Stomach (tissue), 9 donors: ENCODE results near the gene SLC4A2. TPM values are rescaled to one million over a fixed set of nuclear protein-coding genes. Genes with fewer than 3 reads are reported as not detected.

ENCODE experiments used
- DNase-seq, 2 donors: peaks; one replicate each; pipeline versions ENCODE4 v3.0.0 to v3.0.0-alpha.2; 2013 to 2019
- H3K27ac ChIP-seq, 5 donors: fragments of 200-600 bp in 4 of 5; sonication (generic) in 4 of 5; one replicate each; pipeline ENCODE4 v1.5.1; 2013 to 2019; ENCODE audit warnings: mild to moderate bottlenecking in 1 of 5, moderate library complexity in 1 of 5
- H3K27me3 ChIP-seq, 3 donors: fragments of 200-600 bp; sonication (generic); one replicate each; pipeline ENCODE4 v1.5.1; 2017 to 2019; ENCODE audit warnings: mixed run types in 1 of 3
- H3K36me3 ChIP-seq, 4 donors: fragments of 200-600 bp; sonication (generic); 1 replicate in 3 of 4; 2 replicates in 1 of 4; pipeline ENCODE4 v1.5.1; 2016 to 2019
- H3K4me1 ChIP-seq, 4 donors: fragments of 200-600 bp; sonication (generic); one replicate each; pipeline ENCODE4 v1.5.1; 2016 to 2019
- H3K4me3 ChIP-seq, 4 donors: fragments of 200-600 bp; sonication (generic) in 3 of 4; one replicate each; pipeline ENCODE4 v1.5.1; 2016 to 2019; ENCODE audit warnings: mild to moderate bottlenecking in 1 of 4
- H3K9me3 ChIP-seq, 4 donors: fragments of 200-600 bp; sonication (generic); one replicate each; pipeline ENCODE4 v1.5.1; 2016 to 2019
- CTCF ChIP-seq, 7 experiments: fragments of 450-650 bp in 4 of 7; fragments of 200-600 bp in 3 of 7; sonication (generic) in 3 of 7; IDR thresholded peaks; one replicate each; pipeline ENCODE4 v1.5.1; 2016 to 2019; ENCODE audit warnings: antibody characterized with exemption in 7 of 7, control low read depth in 2 of 7, mild to moderate bottlenecking in 1 of 7
- EP300 ChIP-seq: sonication (generic); formaldehyde crosslinking; IDR thresholded peaks from one replicate; pipeline ENCODE4 v1.6.1; 2017; ENCODE audit warnings: antibody characterized with exemption
- POLR2A ChIP-seq, 4 donors: fragments of 450-650 bp; IDR thresholded peaks; one replicate each; pipeline ENCODE4 v1.6.1; 2016; ENCODE audit warnings: antibody characterized with exemption in 4 of 4, control low read depth in 2 of 4, mild to moderate bottlenecking in 1 of 4, moderate library complexity in 1 of 4
- POLR2AphosphoS5 ChIP-seq, 3 donors: sonication (generic); formaldehyde crosslinking; IDR thresholded peaks; one replicate each; pipeline ENCODE4 v1.6.1; 2016; ENCODE audit warnings: antibody characterized with exemption in 3 of 3
- WGBS, 5 donors: extraction: QIAGEN DNeasy Blood & Tissue Kit in 3 of 5; methylation state at CpG; one replicate each; pipeline versions ENCODE4 v1.1.5 to v1.1.7; 2013 to 2018; 5-methylcytosine and 5-hydroxymethylcytosine counted together
- intact Hi-C: fragments of 100-400 bp; cut with DNase I; formaldehyde crosslinking; loops from one replicate; pipeline ENCODE4 v1.15.1; 2023; ENCODE audit warnings: low total_unique reads
- polyA plus RNA-seq, 3 donors: library from polyadenylated mRNA; stranded (reverse); fragments of 200-250 nt; gene quantifications; one replicate each; pipeline ENCODE4 v1.2.3, GENCODE V29; 2013
- total RNA-seq, 5 donors: library from RNA; depleted of rRNA; stranded (reverse); fragments of >200 nt; gene quantifications; one replicate each; pipeline versions ENCODE4 v1.1.0 to v1.2.3, GENCODE V29; 2014 to 2016
- donor health status: healthy with polysubstance abuse.
- donor health status: Bipolar disorder and iron deficiency.
- donor health status: healthy.

The SLC4A2 gene
- total and polyA plus RNA-seq, 8 donors: 65.9 to 296 (median 126) TPM

DNA sequence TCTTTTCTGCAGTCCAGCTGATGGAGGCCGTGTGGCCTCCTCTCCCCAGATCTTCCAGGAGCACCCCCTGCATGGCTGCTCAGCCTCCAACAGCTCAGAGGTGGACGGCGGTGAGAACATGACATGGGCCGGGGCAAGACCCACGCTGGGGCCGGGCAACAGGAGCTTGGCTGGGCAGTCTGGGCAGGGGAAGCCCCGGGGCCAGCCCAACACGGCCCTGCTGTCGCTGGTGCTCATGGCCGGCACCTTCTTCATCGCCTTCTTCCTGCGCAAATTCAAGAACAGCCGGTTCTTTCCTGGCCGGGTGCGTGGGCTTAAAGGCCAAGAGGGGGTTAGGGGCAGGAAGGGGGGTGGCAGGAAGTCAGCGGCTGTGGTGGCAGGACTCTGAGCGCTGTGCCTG, 14.6 kb downstream of the SLC4A2 start:
- TF ChIP-seq EP300 (no peak), POLR2A (IDR thresholded peaks at IDR 0.05) (no peak), CTCF (IDR thresholded peaks at IDR 0.05) (no peak), POLR2AphosphoS5 (IDR thresholded peaks at IDR 0.05) (no peak)
- peaks cover 23 to 29% (median 27%) of the 10 kb centered on the region in 4 donors for H3K4me1 ChIP-seq
- no peak overlapping the region for H3K4me3 ChIP-seq
- H3K36me3 ChIP-seq: peaks cover 66 to 88% (median 87%) of the 10 kb centered on the region in 4 donors
- no peaks in the 10 kb centered on the region for H3K9me3 ChIP-seq
- no peaks in the 10 kb centered on the region for H3K27me3 ChIP-seq
- no peak for DNase-seq
- whole genome bisulfite sequencing, 5 donors: 76 to 90% (median 85%) methylated on average over 16 to 17 of the region's 17 CpGs
- no peak overlapping the region for H3K27ac ChIP-seq
- intact Hi-C loops: no loop called here

DNA sequence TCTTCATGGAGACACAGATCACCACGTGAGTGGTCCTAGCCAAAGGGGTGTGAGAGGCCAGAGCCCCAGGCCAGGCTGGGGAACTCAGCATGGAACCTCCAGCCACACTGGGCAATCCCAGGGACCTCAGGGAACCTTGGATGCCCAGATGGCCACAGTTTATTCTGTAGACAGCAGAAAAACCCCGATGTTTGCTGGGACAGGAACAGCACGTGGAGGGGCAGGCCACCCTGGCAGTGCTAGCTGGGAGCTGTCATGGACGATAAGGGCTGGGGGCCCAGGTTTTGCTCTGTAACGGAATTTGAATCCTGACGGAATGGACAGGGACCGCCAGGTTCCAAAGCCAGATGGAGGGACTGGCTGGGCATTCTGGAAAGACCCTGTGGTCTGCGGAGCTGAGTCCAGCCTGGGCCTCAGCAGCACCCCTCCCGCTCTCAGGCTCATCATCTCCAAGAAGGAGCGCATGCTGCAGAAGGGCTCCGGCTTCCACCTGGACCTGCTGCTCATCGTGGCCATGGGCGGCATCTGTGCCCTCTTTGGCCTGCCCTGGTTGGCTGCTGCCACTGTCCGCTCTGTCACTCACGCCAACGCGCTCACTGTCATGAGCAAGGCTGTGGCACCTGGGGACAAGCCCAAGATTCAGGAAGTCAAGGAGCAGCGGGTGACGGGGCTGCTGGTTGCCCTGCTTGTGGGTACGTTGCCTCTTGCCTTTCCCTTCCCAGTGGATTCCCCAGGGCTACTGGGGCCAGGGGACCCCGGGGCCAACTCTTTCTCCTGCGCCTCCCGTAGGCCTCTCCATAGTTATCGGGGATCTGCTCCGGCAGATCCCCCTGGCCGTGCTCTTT, 15.7 kb downstream of the SLC4A2 start:
- Histone ChIP-seq H3K4me3 (no peak overlapping the region), H3K9me3 (no peaks in the 10 kb centered on the region), H3K27me3 (no peaks in the 10 kb centered on the region), H3K4me1 (peaks cover 32 to 40% (median 38%) of the 10 kb centered on the region in 4 donors), H3K27ac (no peak overlapping the region), H3K36me3 (peaks cover 61 to 78% (median 76%) of the 10 kb centered on the region in 4 donors)
- WGBS, 5 donors: 85 to 91% (median 91%) methylated on average over 20 to 26 of the region's 26 CpGs
- DNase-seq: no peak
- TF ChIP-seq POLR2AphosphoS5 (IDR thresholded peaks at IDR 0.05) (no peak), POLR2A (IDR thresholded peaks at IDR 0.05) (no peak)
- intact Hi-C loops: no loop called here

DNA sequence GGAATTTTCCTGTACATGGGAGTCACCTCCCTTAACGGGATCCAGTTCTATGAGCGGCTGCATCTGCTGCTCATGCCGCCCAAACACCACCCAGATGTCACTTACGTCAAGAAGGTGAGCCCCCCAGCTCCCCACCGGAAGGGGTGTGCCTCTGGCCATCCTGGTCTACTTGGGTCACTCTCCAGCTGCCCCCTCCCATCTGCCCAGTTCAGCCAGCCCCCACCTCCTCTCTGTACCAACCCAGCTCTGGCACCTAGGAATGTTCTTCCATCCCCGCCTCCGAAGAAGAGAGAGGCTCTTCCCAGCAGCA, 16.2 kb downstream of the SLC4A2 start:
- H3K9me3 ChIP-seq: no peaks in the 10 kb centered on the region
- TF ChIP-seq EP300 (no peak), CTCF (IDR thresholded peaks at IDR 0.05) (no peak), POLR2A (IDR thresholded peaks at IDR 0.05) (no peak), POLR2AphosphoS5 (IDR thresholded peaks at IDR 0.05) (no peak)
- intact Hi-C loops: no loop called here
- H3K36me3 ChIP-seq: peaks cover 55 to 72% (median 70%) of the 10 kb centered on the region in 4 donors
- 77 to 88% (median 82%) methylated on average over 7 of the region's 7 CpGs for WGBS, 5 donors
- no peak overlapping the region for H3K27ac ChIP-seq
- no peak overlapping the region for H3K4me3 ChIP-seq
- no peaks in the 10 kb centered on the region for H3K27me3 ChIP-seq
- peaks cover 32 to 42% (median 39%) of the 10 kb centered on the region in 4 donors for H3K4me1 ChIP-seq
- no peak for DNase-seq

DNA sequence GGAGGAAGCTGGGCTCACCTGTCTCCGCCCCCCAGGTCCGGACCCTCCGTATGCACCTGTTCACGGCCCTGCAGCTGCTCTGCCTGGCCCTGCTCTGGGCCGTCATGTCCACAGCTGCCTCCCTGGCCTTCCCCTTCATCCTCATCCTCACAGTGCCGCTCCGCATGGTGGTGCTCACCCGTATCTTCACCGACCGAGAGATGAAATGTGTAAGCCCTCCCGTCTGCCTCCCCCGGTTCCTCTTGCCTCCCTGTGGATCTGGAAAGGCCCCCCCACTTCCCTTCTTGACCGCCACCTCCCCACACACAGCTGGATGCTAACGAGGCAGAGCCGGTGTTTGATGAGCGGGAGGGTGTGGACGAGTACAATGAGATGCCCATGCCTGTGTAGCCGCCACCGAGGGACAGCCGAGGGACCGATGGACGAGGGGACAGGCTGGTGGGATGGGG, 16.6 kb downstream of the SLC4A2 start:
- H3K36me3 ChIP-seq: peaks cover 51 to 68% (median 67%) of the 10 kb centered on the region in 4 donors
- intact Hi-C loops: no loop called here
- no peaks in the 10 kb centered on the region for H3K9me3 ChIP-seq
- no peak for DNase-seq
- 78 to 83% (median 81%) methylated on average over 22 of the region's 22 CpGs for WGBS, 5 donors
- no peak overlapping the region for H3K4me3 ChIP-seq
- H3K4me1 ChIP-seq: peaks cover 34 to 44% (median 43%) of the 10 kb centered on the region in 4 donors
- H3K27me3 ChIP-seq: no peaks in the 10 kb centered on the region
- no peak overlapping the region for H3K27ac ChIP-seq
- TF ChIP-seq POLR2AphosphoS5 (IDR thresholded peaks at IDR 0.05): no peak
- TF ChIP-seq EP300: no peak
- no peak for TF ChIP-seq CTCF (IDR thresholded peaks at IDR 0.05)
- no peak for TF ChIP-seq POLR2A (IDR thresholded peaks at IDR 0.05)
